ENCODE measurements around the gene WRAP53. TPM values are rescaled to one million over a fixed set of nuclear protein-coding genes. Genes with fewer than 3 reads are reported as not detected.

The WRAP53 gene
- total and polyA plus RNA-seq, 2 of the 13 experiments (the other 11 are each of a cell fraction or from before 2014, with no cell fraction given): 7.0 to 19.5 TPM

DNA sequence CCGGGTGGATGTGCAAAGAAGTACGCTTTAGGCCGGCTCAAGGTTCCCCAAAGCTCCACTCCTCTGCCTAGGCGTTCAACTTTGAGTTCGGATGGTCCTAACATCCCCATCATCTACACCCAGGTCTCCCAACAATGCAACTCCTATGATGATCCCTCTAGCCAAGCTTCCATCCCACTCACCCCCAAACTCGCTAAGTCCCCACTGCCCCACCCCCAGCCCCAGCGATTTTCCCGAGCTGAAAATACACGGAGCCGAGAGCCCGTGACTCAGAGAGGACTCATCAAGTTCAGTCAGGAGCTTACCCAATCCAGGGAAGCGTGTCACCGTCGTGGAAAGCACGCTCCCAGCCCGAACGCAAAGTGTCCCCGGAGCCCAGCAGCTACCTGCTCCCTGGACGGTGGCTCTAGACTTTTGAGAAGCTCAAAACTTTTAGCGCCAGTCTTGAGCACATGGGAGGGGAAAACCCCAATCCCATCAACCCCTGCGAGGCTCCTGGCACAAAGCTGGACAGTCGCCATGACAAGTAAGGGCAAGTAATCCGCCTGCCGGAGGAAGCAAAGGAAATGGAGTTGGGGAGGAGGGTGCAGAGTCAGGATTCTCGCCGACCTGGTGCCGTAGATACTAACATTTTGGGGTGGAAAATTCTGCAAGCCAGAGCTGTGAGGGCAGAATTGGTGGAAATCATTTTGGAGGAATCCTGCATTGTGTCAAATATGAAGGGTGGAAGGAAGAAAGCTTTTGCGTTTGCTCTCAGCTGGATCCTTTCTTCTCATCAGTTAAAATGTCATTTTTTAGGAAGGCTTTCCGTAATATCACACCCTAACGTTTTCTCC is 987 bp upstream of the WRAP53 start, which contains the start of gene TP53 (continued):
- TF ChIP-seq PCBP1 (IDR thresholded peaks at IDR 0.05; ENCODE audit: borderline replicate concordance, low read depth, low read length) (0 out of 2 replicates have a peak, but pooled peaks have one; percentile 31), NFYC (CRISPR knock-in tag; IDR thresholded peaks at IDR 0.05) (no peak), SIX1 (CRISPR knock-in tag; IDR thresholded peaks at IDR 0.05; ENCODE audit: borderline replicate concordance) (peak; percentile 20; the same call in 1 of the 2 replicates), NR2C2 (CRISPR knock-in tag; IDR thresholded peaks at IDR 0.05; ENCODE audit: borderline replicate concordance) (no peak), ZBTB25 (CRISPR knock-in tag; IDR thresholded peaks at IDR 0.05) (no peak), AKAP8 (CRISPR knock-in tag; IDR thresholded peaks at IDR 0.05) (no peak), NCOA1 (CRISPR knock-in tag; IDR thresholded peaks at IDR 0.05) (no peak), ZNF230 (CRISPR knock-in tag; IDR thresholded peaks at IDR 0.05) (no peak), NR2F2 (IDR thresholded peaks at IDR 0.05; ENCODE audit: borderline replicate concordance, low read depth) (peak; percentile 14; the same call in 1 of the 2 replicates), YEATS4 (CRISPR knock-in tag; IDR thresholded peaks at IDR 0.05; ENCODE audit: borderline replicate concordance) (peak; percentile 57), TBL1XR1 (IDR thresholded peaks at IDR 0.05; ENCODE audit: borderline replicate concordance, low read length, partially characterized antibody) (peak; percentile 37), ZC3H4 (CRISPR knock-in tag; IDR thresholded peaks at IDR 0.05; ENCODE audit: borderline replicate concordance) (no peak; the same call in 1 of the 2 replicates), MAFK (conservative IDR thresholded peaks at IDR 0.05 in 1 of 2, IDR thresholded peaks at IDR 0.05 in 1 of 2; ENCODE audit: low read length in 2 of 2) (no peak), MEF2D (CRISPR knock-in tag; IDR thresholded peaks at IDR 0.05) (no peak), FIP1L1 (IDR thresholded peaks at IDR 0.05; ENCODE audit: borderline replicate concordance, insufficient read depth, low read depth, low read length) (0 out of 2 replicates have a peak, but pooled peaks have one; percentile 36), ZNF768 (CRISPR knock-in tag; IDR thresholded peaks at IDR 0.05) (no peak), ZGPAT (CRISPR knock-in tag; IDR thresholded peaks at IDR 0.05) (no peak), ADNP (CRISPR knock-in tag; IDR thresholded peaks at IDR 0.05) (no peak), ZNF44 (CRISPR knock-in tag; IDR thresholded peaks at IDR 0.05) (no peak), TEAD3 (CRISPR knock-in tag; optimal IDR thresholded peaks at IDR 0.05; ENCODE audit: borderline replicate concordance) (no peak), FOXK2 (IDR thresholded peaks at IDR 0.05) (no peak), ZNF512 (CRISPR knock-in tag; IDR thresholded peaks at IDR 0.05) (no peak), MAF1 (CRISPR knock-in tag; IDR thresholded peaks at IDR 0.05; ENCODE audit: borderline replicate concordance) (no peak), ONECUT2 (CRISPR knock-in tag; IDR thresholded peaks at IDR 0.05) (no peak), ZBTB20 (CRISPR knock-in tag; IDR thresholded peaks at IDR 0.05; ENCODE audit: borderline replicate concordance, low read depth) (no peak; the same call in 1 of the 2 replicates)
- TF ChIP-seq, protein P1, sequence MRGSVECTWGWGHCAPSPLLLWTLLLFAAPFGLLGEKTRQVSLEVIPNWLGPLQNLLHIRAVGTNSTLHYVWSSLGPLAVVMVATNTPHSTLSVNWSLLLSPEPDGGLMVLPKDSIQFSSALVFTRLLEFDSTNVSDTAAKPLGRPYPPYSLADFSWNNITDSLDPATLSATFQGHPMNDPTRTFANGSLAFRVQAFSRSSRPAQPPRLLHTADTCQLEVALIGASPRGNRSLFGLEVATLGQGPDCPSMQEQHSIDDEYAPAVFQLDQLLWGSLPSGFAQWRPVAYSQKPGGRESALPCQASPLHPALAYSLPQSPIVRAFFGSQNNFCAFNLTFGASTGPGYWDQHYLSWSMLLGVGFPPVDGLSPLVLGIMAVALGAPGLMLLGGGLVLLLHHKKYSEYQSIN (CRISPR knock-in tag; IDR thresholded peaks at IDR 0.05; ENCODE audit: borderline replicate concordance): no peak
